Fibroblast of lung (primary cell): ENCODE measurements around the gene PLEKHG4B. TPM values are rescaled to one million over a fixed set of nuclear protein-coding genes. Genes with fewer than 3 reads are reported as not detected.

Experiments
- DNase-seq, 2 donors: peaks; one replicate each; pipeline versions ENCODE4 v3.0.0 to v3.0.0-alpha.2; 2010; ENCODE audit warnings: low read depth in 2 of 2
- H2AFZ ChIP-seq: 2 replicates; pipeline ENCODE4 v1.5.1; 2012; ENCODE audit warnings: low read length, control low read depth, inconsistent platforms
- H3K27ac ChIP-seq: 2 replicates; pipeline ENCODE4 v1.5.1; 2011; ENCODE audit warnings: low read length, control low read depth; ENCODE audit not compliant: insufficient read depth
- H3K27me3 ChIP-seq: 2 replicates; pipeline ENCODE4 v1.5.1; 2011; ENCODE audit warnings: mild to moderate bottlenecking, low read length; ENCODE audit not compliant: control insufficient read depth, insufficient read depth
- H3K36me3 ChIP-seq: 2 replicates; pipeline ENCODE4 v1.5.1; 2011; ENCODE audit warnings: low read length; ENCODE audit not compliant: control insufficient read depth, insufficient read depth
- H3K4me1 ChIP-seq: 2 replicates; pipeline ENCODE4 v1.5.1; 2011; ENCODE audit warnings: low read length; ENCODE audit not compliant: control insufficient read depth, insufficient read depth; ENCODE audit errors: extremely low read depth
- H3K4me2 ChIP-seq: 2 replicates; pipeline ENCODE4 v1.5.1; 2011; ENCODE audit warnings: low read length, control low read depth; ENCODE audit not compliant: insufficient read depth; ENCODE audit errors: extremely low read depth
- H3K4me3 ChIP-seq, 4 experiments: fragments of 200-600 bp in 1 of 4; sonication (generic) in 1 of 4; replicated peaks in 1 of 4; 2 replicates each; pipeline ENCODE4 v1.5.1; 2011 to 2016; ENCODE audit warnings: low read length in 4 of 4, low read depth in 3 of 4, mild to moderate bottlenecking in 3 of 4, control low read depth in 2 of 4, inconsistent platforms in 1 of 4, mixed read lengths in 1 of 4; ENCODE audit not compliant: insufficient read depth in 1 of 4; ENCODE audit errors: control extremely low read depth in 1 of 4
- H3K79me2 ChIP-seq: 2 replicates; pipeline ENCODE4 v1.5.1; 2012; ENCODE audit warnings: mild to moderate bottlenecking, low read length, inconsistent platforms; ENCODE audit not compliant: control insufficient read depth, insufficient read depth
- H3K9ac ChIP-seq: 2 replicates; pipeline ENCODE4 v1.5.1; 2011; ENCODE audit warnings: mild to moderate bottlenecking, low read length, control low read depth; ENCODE audit not compliant: insufficient read depth
- H3K9me3 ChIP-seq: 2 replicates; pipeline ENCODE4 v1.5.1; 2012; ENCODE audit warnings: low read depth, low read length; ENCODE audit not compliant: control insufficient read depth, insufficient read depth
- H4K20me1 ChIP-seq: 2 replicates; pipeline ENCODE4 v1.5.1; 2011; ENCODE audit warnings: low read length; ENCODE audit not compliant: control insufficient read depth, insufficient read depth; ENCODE audit errors: extremely low read depth
- CTCF ChIP-seq, 2 donors: IDR thresholded peaks in 1 of 2; conservative IDR thresholded peaks in 1 of 2; 1 replicate in 1 of 2; 2 replicates in 1 of 2; pipeline ENCODE4 v1.5.1; 2011 to 2012; ENCODE audit warnings: low read length in 2 of 2, control low read depth in 1 of 2, inconsistent platforms in 1 of 2, low read depth in 1 of 2, mild to moderate bottlenecking in 1 of 2
- EZH2 ChIP-seq: IDR thresholded peaks from 2 replicates; pipeline ENCODE4 v1.5.1; 2012; ENCODE audit warnings: low read length, control low read depth, mild to moderate bottlenecking; ENCODE audit errors: missing control alignments
- polyA plus RNA-seq, 2 donors: library from polyadenylated mRNA; depleted of rRNA in 1 of 2; stranded (reverse) in 1 of 2; unstranded in 1 of 2; fragments of >200 nt; gene quantifications; 2 replicates each; pipeline ENCODE4 v1.2.1, GENCODE V29; 2011 to 2012; ENCODE audit warnings: missing spikeins in 1 of 2
- total RNA-seq: library from RNA; depleted of rRNA; stranded (reverse); fragments of >200 nt; gene quantifications from 2 replicates; pipeline ENCODE4 v1.2.1, GENCODE V29; 2014

Gene PLEKHG4B
- total and polyA plus RNA-seq, 2 donors (not counting 1 experiment from before 2014, with no cell fraction given): under 0.01 to 0.08 TPM

DNA sequence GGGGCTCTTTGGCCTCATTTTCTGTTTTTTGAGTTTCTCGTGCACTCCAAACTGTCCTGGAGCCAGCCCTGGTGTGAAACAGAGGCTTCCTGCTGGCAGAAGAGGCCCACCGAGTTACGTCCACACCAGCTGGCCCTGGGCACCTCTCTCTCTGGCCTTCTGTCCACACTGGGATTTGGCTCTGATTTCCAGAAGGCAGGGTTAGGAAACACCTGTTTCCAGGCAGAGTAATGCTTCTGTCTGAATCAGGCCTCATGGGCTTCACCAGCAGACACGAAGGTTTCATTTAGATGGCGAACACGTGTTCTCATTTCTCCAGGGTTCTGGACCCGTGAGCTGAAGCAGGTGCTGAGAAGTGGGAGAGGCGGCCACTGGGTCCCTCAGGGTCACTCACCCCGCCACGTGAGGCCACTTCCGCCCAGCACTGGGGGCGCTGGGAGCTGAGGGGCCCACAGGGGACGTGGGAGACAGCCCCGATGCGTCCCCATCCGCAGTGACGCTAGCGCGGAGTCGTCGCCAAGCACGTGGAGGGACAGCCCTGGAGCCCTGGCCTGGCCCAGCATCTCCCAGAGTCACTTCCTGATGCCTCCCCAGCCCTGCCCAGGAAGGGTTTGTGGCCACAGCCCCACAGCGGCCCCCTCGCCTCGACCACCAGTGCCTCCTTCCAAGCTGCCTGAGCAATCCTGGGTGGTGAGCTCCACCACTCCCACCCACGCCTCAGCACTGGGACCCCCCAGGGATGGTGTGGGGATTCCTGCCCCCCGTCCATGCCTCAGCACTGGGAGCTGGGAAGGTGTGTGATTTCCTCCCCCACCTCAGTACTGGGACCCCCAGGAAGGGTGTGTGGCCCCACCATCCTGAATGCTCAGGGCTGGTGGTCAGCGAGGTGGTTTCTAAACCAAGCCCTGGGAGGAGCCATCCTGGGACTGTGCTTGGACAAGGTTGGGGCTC lies 94.4 kb downstream of the PLEKHG4B start:
- Histone ChIP-seq H3K27me3 (no peaks in the 10 kb centered on the region), H3K4me3 (no peak overlapping the region), H3K36me3 (no peaks in the 10 kb centered on the region), H3K4me1 (peaks cover 3% of the 10 kb centered on the region), H3K9ac (no peak overlapping the region), H3K79me2 (no peaks in the 10 kb centered on the region), H4K20me1 (no peaks in the 10 kb centered on the region), H3K9me3 (no peaks in the 10 kb centered on the region), H2AFZ (no peak overlapping the region), H3K27ac (no peak overlapping the region), H3K4me2 (no peak overlapping the region)
- TF ChIP-seq CTCF (conservative IDR thresholded peaks at IDR 0.05 in 1 of 2, IDR thresholded peaks at IDR 0.05 in 1 of 2; ENCODE audit: low read depth in 1 of 2, low read length in 2 of 2) (no peak), EZH2 (no peak)
- no peak for DNase-seq

DNA sequence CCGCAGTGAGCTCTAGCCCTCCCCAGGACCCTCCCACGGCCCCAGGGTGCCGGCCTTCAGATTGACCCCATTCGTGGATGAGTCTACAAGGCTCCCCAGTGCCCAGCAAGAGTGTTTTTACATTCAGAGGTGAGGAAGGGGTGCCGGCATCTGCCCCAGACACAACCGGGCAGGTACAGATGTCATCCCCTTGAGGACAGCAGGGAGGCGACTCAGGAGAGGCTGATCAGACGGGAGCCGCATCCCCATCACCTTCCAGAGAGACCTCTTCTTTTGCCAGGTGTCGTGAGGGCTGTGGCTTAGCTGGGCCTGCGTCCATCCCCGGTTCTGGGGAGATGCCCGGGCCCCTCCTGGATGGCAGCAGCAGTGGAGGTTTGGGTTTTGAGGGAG lies 95.1 kb downstream of the PLEKHG4B start:
- no peaks in the 10 kb centered on the region for H3K27me3 ChIP-seq
- H3K27ac ChIP-seq: no peak overlapping the region
- H3K4me3 ChIP-seq: no peak overlapping the region
- DNase-seq: no peak
- no peaks in the 10 kb centered on the region for H3K79me2 ChIP-seq
- no peak overlapping the region for H2AFZ ChIP-seq
- H3K36me3 ChIP-seq: no peaks in the 10 kb centered on the region
- TF ChIP-seq EZH2 (no peak), CTCF (conservative IDR thresholded peaks at IDR 0.05 in 1 of 2, IDR thresholded peaks at IDR 0.05 in 1 of 2; ENCODE audit: low read depth in 1 of 2, low read length in 2 of 2) (no peak)
- H3K4me2 ChIP-seq: no peak overlapping the region
- peaks cover 3% of the 10 kb centered on the region for H3K4me1 ChIP-seq
- no peaks in the 10 kb centered on the region for H3K9me3 ChIP-seq
- no peak overlapping the region for H3K9ac ChIP-seq
- no peaks in the 10 kb centered on the region for H4K20me1 ChIP-seq

DNA sequence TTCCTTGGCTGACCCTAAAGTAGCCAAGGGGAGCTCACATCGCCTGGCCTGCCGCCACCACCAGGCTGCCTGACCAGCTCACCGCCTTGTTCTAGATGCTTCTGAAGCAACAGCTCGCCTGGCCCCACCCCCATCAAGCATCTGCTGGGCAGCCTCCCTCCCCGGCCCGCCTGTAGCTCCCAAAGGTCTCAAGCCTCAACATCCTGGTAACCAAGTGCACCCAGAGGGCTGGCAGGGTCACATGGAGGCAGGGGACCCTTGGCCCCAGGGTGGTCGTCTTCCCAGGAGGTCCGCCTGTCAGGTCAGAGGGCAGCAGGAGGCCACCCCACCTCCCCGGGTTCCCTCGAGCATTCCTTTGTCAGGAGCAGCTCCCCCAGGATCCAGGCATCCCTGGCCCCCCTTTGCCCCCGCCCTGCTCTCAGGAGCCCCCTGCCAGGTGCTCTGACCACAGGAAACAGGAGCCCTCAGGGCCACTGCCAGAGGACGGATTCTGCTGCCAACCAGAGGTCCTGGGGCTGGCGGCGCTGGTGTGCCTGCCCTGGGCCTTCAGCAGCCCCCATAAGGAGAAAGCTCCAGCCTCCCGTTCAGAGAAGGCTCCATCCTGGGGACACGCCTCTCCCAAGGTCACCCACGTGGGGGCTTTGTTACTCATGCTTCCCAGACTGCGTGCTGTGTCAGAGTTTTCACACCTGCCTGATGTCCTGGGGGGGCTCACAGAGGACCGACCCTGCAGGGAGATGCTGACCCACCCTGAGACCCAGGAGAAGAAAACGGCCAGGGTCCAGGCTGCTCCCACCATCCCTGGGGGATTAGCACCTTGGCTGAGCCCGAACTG lies 95.9 kb downstream of the PLEKHG4B start:
- Histone ChIP-seq H3K9ac (no peak overlapping the region), H4K20me1 (no peaks in the 10 kb centered on the region), H3K27me3 (peaks cover 4% of the 10 kb centered on the region), H3K27ac (no peak overlapping the region), H3K4me1 (peaks cover 3% of the 10 kb centered on the region), H2AFZ (peak overlapping the region; percentile 79), H3K79me2 (no peaks in the 10 kb centered on the region), H3K9me3 (no peaks in the 10 kb centered on the region), H3K36me3 (no peaks in the 10 kb centered on the region), H3K4me2 (peak overlapping the region; percentile 75), H3K4me3 (peak overlapping the region in 1 of 4 experiments; percentile 12)
- TF ChIP-seq EZH2 (no peak), CTCF (conservative IDR thresholded peaks at IDR 0.05 in 1 of 2, IDR thresholded peaks at IDR 0.05 in 1 of 2; ENCODE audit: low read depth in 1 of 2, low read length in 2 of 2) (no peak)
- DNase-seq: no peak
